ENCODE results near the gene CERK. TPM values are rescaled to one million over a fixed set of nuclear protein-coding genes. Genes with fewer than 3 reads are reported as not detected.
A peak's percentile ranks its signal among the peaks of the same experiment; 100 is the strongest.
"Not testable (repeated sequence)": the region's sequence is repeated elsewhere in the genome, so short reads cannot be mapped to it uniquely, and the experiment has no call there.

Gene CERK, protein sequence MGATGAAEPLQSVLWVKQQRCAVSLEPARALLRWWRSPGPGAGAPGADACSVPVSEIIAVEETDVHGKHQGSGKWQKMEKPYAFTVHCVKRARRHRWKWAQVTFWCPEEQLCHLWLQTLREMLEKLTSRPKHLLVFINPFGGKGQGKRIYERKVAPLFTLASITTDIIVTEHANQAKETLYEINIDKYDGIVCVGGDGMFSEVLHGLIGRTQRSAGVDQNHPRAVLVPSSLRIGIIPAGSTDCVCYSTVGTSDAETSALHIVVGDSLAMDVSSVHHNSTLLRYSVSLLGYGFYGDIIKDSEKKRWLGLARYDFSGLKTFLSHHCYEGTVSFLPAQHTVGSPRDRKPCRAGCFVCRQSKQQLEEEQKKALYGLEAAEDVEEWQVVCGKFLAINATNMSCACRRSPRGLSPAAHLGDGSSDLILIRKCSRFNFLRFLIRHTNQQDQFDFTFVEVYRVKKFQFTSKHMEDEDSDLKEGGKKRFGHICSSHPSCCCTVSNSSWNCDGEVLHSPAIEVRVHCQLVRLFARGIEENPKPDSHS
- 61.5 TPM for polyA plus RNA-seq (2013, experiment 1 of 4)
- polyA plus RNA-seq (2013, experiment 2 of 4), result 58.5 TPM
- 46.6 TPM for polyA plus RNA-seq (2013, experiment 3 of 4)
- polyA plus RNA-seq (2013, experiment 4 of 4), result 52.4 TPM

DNA sequence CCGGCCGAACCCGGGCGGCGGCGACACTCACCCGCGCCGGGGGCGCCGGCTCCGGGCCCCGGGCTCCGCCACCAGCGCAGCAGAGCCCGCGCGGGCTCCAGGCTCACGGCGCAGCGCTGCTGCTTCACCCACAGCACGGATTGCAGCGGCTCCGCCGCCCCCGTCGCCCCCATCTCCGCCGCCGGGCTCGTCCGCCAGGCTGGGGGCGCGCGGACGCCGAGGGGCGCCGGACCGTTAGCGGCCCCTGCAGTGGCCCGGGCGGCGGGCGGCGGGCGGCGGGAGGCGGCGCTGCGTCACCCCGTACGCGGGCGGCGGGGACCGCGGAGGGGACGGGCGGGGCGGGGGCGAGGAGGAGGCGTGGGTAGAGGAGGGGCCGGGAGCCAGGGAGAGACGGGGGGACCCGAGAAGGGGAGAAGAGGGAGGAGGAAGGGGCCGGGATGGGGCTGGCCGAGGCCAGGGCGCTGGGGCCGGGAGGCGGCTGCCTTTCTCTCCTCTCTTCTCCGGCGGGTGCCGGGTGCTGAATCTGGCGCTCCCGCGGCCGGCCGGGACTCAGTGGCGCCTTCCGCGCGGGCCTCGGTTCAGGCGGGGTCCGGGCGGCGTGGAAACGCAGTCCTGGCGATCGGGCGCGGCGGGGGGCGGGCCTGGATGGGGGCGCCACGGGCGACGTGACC lies at the start of gene CERK:
Gene CERK (minus strand): TSS at position 277 of the 671 bp plus-strand sequence. CDS start 104 bp downstream, at position 173.
- peaks cover 22% of the 10 kb centered on the region for H3K4me1 ChIP-seq (ENCODE audit: control insufficient read depth, insufficient read depth, low read length)
- H3K27ac ChIP-seq (ENCODE audit: insufficient read depth, low read depth, low read length, poor library complexity, severe bottlenecking), result no peak within 1 kb of the TSS
- WGBS, 2 experiments, result 1% methylated on average over 98 to 99 of the region's 99 CpGs

DNA sequence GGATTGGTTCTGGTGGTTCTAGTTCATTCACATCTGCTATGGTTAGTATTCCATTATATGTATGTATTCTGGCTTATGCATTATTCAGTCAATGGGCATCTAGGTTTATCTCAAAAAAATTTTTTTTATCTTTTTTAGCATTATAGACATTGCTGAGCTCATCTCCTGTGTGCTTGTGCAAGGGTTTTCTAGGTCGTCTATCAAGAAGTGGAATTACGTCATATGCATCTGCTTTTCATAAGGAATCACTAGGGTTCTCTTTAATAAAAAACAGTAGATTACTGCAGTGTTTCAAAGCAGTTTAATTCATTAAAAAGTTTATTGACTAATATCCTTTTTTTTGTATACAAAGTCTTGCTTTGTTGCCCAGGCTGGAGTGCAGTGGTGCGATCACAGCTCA lies 45.7 kb upstream of the CERK start:
- WGBS, 2 experiments, result 93 to 96% methylated on average over 3 of the region's 3 CpGs
- no peaks in the 10 kb centered on the region for H3K9me3 ChIP-seq (ENCODE audit: control insufficient read depth, low read length)
- H3K36me3 ChIP-seq (ENCODE audit: control insufficient read depth, insufficient read depth, low read length), result no peaks in the 10 kb centered on the region
- H3K4me3 ChIP-seq (ENCODE audit: insufficient read depth, low read depth, low read length), result no peak overlapping the region
- no peaks in the 10 kb centered on the region for H3K4me1 ChIP-seq (ENCODE audit: control insufficient read depth, insufficient read depth, low read length)
- H3K27ac ChIP-seq (ENCODE audit: insufficient read depth, low read depth, low read length, poor library complexity, severe bottlenecking), result no peak overlapping the region
- H3K27me3 ChIP-seq (ENCODE audit: control insufficient read depth, insufficient read depth, low read length, poor library complexity, severe bottlenecking), result no peaks in the 10 kb centered on the region

More for the DNA sequence above, at the start of gene CERK:
- Histone ChIP-seq H3K27me3 (ENCODE audit: control insufficient read depth, insufficient read depth, low read length, poor library complexity, severe bottlenecking) (peaks cover 4% of the 10 kb centered on the region), H3K9me3 (ENCODE audit: control insufficient read depth, low read length) (no peaks in the 10 kb centered on the region), H3K4me3 (ENCODE audit: insufficient read depth, low read depth, low read length) (peak within 1 kb of the TSS; percentile 54), H3K36me3 (ENCODE audit: control insufficient read depth, insufficient read depth, low read length) (no peaks in the 10 kb centered on the region)

DNA sequence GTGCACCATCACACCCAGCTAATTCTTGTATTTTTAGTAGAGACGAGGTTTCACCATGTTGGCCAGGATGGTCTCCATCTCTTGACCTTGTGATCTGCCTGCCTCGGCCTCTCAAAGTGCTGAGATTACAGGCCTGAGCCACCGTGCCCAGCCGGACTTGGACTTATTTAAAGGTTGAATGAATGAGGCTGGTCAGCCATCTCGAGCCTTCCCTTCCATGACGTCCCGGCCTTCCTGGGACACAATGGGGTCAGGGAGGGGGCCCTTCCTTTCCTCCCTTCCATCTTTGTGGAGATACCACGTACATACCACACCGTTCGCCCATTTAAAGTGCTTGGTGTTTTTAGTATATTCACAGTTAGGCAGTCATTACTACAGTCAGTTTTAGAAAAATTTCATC lies 44.1 kb upstream of the CERK start:
- not testable (repeated sequence) for H3K4me1 ChIP-seq (ENCODE audit: control insufficient read depth, insufficient read depth, low read length); H3K9me3 ChIP-seq (ENCODE audit: control insufficient read depth, low read length); H3K36me3 ChIP-seq (ENCODE audit: control insufficient read depth, insufficient read depth, low read length); H3K27me3 ChIP-seq (ENCODE audit: control insufficient read depth, insufficient read depth, low read length, poor library complexity, severe bottlenecking); H3K4me3 ChIP-seq (ENCODE audit: insufficient read depth, low read depth, low read length); H3K27ac ChIP-seq (ENCODE audit: insufficient read depth, low read depth, low read length, poor library complexity, severe bottlenecking)
- 91 to 94% methylated on average over 9 to 10 of the region's 10 CpGs for WGBS, 2 experiments

DNA sequence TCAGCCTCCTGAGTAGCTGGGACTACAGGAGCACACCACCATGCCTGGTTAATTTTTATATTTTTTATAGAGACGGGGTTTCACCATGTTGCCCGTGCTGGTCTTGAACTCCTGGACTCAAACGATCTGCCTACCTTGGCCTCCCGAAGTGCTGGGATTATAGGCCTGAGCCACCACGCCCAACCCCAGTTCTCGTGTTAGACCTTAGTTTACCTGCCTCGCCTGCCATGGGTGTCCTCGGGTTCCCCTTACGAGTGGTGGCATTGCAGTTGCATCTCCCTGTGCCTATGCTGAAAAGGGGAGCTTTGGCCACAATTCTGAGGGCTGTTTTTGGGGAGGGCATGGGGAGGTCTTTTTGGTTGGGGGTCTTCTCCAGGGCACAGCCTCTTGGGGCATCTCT lies 43.2 kb upstream of the CERK start:
- no peak overlapping the region for H3K4me3 ChIP-seq (ENCODE audit: insufficient read depth, low read depth, low read length)
- no peaks in the 10 kb centered on the region for H3K36me3 ChIP-seq (ENCODE audit: control insufficient read depth, insufficient read depth, low read length)
- 93 to 94% methylated on average over 9 of the region's 9 CpGs for WGBS, 2 experiments
- no peak overlapping the region for H3K27ac ChIP-seq (ENCODE audit: insufficient read depth, low read depth, low read length, poor library complexity, severe bottlenecking)
- H3K9me3 ChIP-seq (ENCODE audit: control insufficient read depth, low read length), result no peaks in the 10 kb centered on the region
- H3K27me3 ChIP-seq (ENCODE audit: control insufficient read depth, insufficient read depth, low read length, poor library complexity, severe bottlenecking), result no peaks in the 10 kb centered on the region
- H3K4me1 ChIP-seq (ENCODE audit: control insufficient read depth, insufficient read depth, low read length), result no peaks in the 10 kb centered on the region

DNA sequence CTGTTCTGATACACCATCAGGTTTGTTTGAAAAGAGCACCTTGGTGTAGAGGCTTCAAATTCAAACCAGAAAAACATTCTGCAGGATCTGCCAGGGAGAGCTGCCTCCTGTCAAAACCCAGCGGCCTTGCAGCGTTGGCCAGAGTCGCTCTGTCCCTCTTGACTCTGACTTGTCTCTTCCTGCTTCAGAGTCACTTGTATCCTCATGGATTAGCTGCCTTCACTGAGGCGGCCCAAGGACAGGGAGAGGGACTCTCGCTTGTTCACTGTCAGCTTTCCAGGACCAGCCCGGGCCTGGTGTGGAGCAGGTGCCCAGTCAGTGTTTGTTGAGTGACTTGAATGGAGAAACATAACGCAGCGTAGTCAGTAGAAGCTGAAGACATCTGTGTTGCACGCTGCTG lies 42.4 kb upstream of the CERK start:
- 92 to 95% methylated on average over 9 of the region's 9 CpGs for WGBS, 2 experiments
- H3K4me3 ChIP-seq (ENCODE audit: insufficient read depth, low read depth, low read length), result no peak overlapping the region
- H3K9me3 ChIP-seq (ENCODE audit: control insufficient read depth, low read length), result no peaks in the 10 kb centered on the region
- no peaks in the 10 kb centered on the region for H3K27me3 ChIP-seq (ENCODE audit: control insufficient read depth, insufficient read depth, low read length, poor library complexity, severe bottlenecking)
- H3K27ac ChIP-seq (ENCODE audit: insufficient read depth, low read depth, low read length, poor library complexity, severe bottlenecking), result no peak overlapping the region
- no peaks in the 10 kb centered on the region for H3K36me3 ChIP-seq (ENCODE audit: control insufficient read depth, insufficient read depth, low read length)
- H3K4me1 ChIP-seq (ENCODE audit: control insufficient read depth, insufficient read depth, low read length), result no peaks in the 10 kb centered on the region

DNA sequence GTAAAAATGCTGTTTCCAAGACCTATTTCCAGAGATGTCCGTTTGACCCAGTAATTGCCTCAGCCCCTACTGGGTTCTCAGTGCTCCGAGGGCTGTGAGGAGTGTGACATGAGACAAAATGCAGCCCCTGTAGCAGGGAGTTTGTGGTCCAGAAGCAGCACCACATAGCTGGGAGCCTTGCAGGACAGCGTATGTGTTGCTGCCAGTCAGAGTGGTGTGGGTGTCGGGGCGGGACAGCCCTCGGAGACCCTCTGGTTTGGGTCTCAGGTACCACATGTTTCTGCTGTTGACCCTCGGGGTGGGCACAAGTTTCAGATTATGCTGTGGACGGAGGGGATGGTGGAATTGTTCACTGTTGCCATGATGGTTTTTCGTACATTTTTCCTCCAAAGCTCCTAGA lies 41.6 kb upstream of the CERK start:
- Histone ChIP-seq H3K36me3 (ENCODE audit: control insufficient read depth, insufficient read depth, low read length) (no peaks in the 10 kb centered on the region), H3K4me3 (ENCODE audit: insufficient read depth, low read depth, low read length) (no peak overlapping the region), H3K27ac (ENCODE audit: insufficient read depth, low read depth, low read length, poor library complexity, severe bottlenecking) (no peak overlapping the region)

DNA sequence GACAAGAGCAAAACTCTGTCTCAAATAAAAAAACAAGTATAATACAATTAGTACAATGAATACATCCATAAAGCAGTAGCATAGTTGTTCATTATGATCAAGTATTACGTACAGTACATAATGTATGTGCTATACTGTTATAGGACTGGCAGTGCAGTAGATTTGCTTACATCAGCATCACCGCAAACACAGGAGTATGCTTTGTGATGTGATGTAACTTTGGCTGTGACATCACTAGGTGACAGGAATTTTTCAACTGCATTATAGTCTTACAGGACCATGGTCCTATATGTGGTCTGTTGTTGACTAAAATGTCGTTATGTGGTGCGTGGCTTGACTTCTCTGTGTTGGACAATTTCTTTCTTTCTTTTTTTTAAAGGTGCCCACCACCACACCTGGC lies 41.0 kb upstream of the CERK start:
- no peaks in the 10 kb centered on the region for H3K36me3 ChIP-seq (ENCODE audit: control insufficient read depth, insufficient read depth, low read length)
- no peaks in the 10 kb centered on the region for H3K27me3 ChIP-seq (ENCODE audit: control insufficient read depth, insufficient read depth, low read length, poor library complexity, severe bottlenecking)
- H3K9me3 ChIP-seq (ENCODE audit: control insufficient read depth, low read length), result no peaks in the 10 kb centered on the region
- no peak overlapping the region for H3K27ac ChIP-seq (ENCODE audit: insufficient read depth, low read depth, low read length, poor library complexity, severe bottlenecking)
- H3K4me1 ChIP-seq (ENCODE audit: control insufficient read depth, insufficient read depth, low read length), result peaks cover 1% of the 10 kb centered on the region
- H3K4me3 ChIP-seq (ENCODE audit: insufficient read depth, low read depth, low read length), result no peak overlapping the region
- WGBS, 2 experiments, result 97 to 100% methylated on average over 4 of the region's 4 CpGs

More for the DNA sequence above, 41.6 kb upstream of the CERK start:
- H3K9me3 ChIP-seq (ENCODE audit: control insufficient read depth, low read length), result no peaks in the 10 kb centered on the region
- WGBS, 2 experiments, result 94 to 96% methylated on average over 9 of the region's 9 CpGs
- H3K27me3 ChIP-seq (ENCODE audit: control insufficient read depth, insufficient read depth, low read length, poor library complexity, severe bottlenecking), result no peaks in the 10 kb centered on the region
- H3K4me1 ChIP-seq (ENCODE audit: control insufficient read depth, insufficient read depth, low read length), result no peaks in the 10 kb centered on the region

DNA sequence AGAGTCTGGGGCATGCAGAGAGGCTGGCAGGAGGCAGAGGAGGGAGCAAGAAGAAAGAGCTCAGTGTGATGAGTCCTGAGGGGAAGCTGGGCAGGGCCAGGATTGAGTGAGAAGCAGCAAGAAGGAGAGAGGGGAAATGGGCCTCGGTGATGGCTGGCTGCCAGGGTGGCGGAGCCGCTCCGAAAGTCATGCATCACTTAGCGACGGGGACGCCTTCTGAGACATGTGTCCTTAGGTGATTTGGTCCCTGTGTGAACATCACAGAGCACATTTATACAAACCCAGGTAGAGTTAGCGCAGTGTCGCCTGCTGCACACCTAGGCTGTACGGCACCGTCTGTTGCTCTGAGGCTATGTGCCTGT lies 39.5 kb upstream of the CERK start:
- H3K36me3 ChIP-seq (ENCODE audit: control insufficient read depth, insufficient read depth, low read length), result no peaks in the 10 kb centered on the region
- H3K27ac ChIP-seq (ENCODE audit: insufficient read depth, low read depth, low read length, poor library complexity, severe bottlenecking), result no peak overlapping the region
- WGBS, 2 experiments, result 93 to 95% methylated on average over 11 of the region's 11 CpGs
- no peak overlapping the region for H3K4me3 ChIP-seq (ENCODE audit: insufficient read depth, low read depth, low read length)
- H3K4me1 ChIP-seq (ENCODE audit: control insufficient read depth, insufficient read depth, low read length), result peaks cover 4% of the 10 kb centered on the region
- H3K9me3 ChIP-seq (ENCODE audit: control insufficient read depth, low read length), result no peaks in the 10 kb centered on the region
- no peaks in the 10 kb centered on the region for H3K27me3 ChIP-seq (ENCODE audit: control insufficient read depth, insufficient read depth, low read length, poor library complexity, severe bottlenecking)

DNA sequence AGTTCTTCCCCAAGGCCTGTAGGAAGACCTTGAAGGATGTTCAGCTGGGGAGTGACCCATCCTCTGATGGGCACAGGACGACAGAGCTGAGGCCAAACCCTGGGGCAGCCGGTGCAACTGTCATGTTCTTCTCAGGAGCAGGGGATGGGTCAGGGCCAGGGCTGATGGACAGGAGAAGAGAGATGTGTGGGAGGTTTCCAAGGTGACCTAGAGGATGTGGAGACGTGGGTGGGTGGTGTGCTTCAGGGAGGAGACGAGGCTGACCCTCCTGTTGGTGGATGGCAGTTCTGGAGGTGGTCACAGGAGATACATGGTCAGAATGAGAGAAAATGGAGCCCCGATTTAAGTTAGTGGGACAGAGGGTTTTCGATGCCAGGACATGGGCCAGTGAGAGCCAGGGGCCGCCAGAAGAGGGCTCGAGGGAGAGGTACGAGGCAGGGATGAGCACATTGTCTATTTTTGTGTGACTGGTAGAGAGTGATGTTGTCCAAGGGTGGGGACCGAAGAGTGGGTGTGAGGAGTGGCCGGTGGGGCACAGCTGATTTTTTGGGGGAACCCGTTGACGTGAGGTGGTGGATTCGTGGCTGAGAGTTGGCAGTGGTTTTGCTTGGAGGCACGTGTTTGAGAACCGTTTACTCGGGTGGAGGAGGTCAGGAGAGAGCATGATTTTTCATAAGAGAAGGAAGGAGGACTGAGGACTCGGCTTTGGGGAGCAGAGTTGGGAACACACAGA lies 39.0 kb upstream of the CERK start:
- 92% methylated on average over 18 of the region's 18 CpGs for WGBS, 2 experiments
- peaks cover 4% of the 10 kb centered on the region for H3K4me1 ChIP-seq (ENCODE audit: control insufficient read depth, insufficient read depth, low read length)

More for the DNA sequence above, 39.0 kb upstream of the CERK start:
- Histone ChIP-seq H3K4me3 (ENCODE audit: insufficient read depth, low read depth, low read length) (no peak overlapping the region), H3K27ac (ENCODE audit: insufficient read depth, low read depth, low read length, poor library complexity, severe bottlenecking) (no peak overlapping the region), H3K9me3 (ENCODE audit: control insufficient read depth, low read length) (no peaks in the 10 kb centered on the region), H3K36me3 (ENCODE audit: control insufficient read depth, insufficient read depth, low read length) (no peaks in the 10 kb centered on the region), H3K27me3 (ENCODE audit: control insufficient read depth, insufficient read depth, low read length, poor library complexity, severe bottlenecking) (no peaks in the 10 kb centered on the region)
